NCI-H146 treated with DMSO at 0.1 percent for 48 hours (cell line): ENCODE data around the gene DHTKD1.

ENCODE experiments used
- DNase-seq: peaks from one replicate; lab custom pipeline; 2025; ENCODE audit not compliant: unreplicated experiment; lab: John Stamatoyannopoulos, UW

Gene DHTKD1, protein sequence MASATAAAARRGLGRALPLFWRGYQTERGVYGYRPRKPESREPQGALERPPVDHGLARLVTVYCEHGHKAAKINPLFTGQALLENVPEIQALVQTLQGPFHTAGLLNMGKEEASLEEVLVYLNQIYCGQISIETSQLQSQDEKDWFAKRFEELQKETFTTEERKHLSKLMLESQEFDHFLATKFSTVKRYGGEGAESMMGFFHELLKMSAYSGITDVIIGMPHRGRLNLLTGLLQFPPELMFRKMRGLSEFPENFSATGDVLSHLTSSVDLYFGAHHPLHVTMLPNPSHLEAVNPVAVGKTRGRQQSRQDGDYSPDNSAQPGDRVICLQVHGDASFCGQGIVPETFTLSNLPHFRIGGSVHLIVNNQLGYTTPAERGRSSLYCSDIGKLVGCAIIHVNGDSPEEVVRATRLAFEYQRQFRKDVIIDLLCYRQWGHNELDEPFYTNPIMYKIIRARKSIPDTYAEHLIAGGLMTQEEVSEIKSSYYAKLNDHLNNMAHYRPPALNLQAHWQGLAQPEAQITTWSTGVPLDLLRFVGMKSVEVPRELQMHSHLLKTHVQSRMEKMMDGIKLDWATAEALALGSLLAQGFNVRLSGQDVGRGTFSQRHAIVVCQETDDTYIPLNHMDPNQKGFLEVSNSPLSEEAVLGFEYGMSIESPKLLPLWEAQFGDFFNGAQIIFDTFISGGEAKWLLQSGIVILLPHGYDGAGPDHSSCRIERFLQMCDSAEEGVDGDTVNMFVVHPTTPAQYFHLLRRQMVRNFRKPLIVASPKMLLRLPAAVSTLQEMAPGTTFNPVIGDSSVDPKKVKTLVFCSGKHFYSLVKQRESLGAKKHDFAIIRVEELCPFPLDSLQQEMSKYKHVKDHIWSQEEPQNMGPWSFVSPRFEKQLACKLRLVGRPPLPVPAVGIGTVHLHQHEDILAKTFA

DNA sequence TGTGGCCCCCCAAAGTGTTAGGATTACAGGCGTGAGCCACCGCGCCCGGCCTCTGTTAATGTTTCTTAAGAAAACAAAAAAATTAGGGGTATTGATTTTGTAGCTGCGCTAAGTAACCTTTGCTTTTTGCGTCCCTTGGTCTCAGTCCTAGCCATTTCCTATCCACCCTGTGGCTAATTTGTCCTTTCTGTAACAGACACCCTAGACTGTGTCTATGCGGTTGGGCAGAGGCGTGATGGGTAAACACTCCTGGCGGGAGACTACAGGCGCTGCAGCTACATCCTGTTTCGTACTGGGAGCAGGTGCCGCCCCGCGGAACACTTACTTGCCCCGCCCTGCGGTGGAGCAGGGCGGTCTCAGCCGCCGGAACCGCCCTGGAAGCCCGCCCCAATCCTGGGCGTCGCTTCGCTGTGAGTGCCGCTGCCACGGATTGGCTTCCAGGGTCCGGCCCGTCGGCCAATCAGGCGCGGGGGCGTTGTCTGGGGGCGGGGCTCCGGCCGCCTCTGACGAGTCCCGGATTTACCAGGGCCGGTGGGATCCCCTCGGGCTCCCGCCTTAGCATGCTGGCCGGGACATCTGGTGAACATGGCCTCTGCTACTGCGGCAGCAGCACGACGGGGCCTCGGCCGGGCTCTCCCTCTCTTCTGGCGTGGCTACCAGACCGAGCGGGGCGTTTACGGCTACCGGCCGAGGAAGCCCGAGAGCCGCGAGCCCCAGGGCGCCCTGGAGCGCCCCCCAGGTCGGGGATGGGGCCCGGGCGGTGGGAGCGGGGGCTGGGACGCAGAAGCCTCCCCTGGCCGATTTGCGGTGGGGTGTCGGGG lies at the start of gene DHTKD1:
TSS of gene DHTKD1 (plus strand) at position 506 of the 821 bp plus-strand sequence. CDS start at position 586, 80 bp downstream.
- peak; percentile 100 for DNase-seq

DNA sequence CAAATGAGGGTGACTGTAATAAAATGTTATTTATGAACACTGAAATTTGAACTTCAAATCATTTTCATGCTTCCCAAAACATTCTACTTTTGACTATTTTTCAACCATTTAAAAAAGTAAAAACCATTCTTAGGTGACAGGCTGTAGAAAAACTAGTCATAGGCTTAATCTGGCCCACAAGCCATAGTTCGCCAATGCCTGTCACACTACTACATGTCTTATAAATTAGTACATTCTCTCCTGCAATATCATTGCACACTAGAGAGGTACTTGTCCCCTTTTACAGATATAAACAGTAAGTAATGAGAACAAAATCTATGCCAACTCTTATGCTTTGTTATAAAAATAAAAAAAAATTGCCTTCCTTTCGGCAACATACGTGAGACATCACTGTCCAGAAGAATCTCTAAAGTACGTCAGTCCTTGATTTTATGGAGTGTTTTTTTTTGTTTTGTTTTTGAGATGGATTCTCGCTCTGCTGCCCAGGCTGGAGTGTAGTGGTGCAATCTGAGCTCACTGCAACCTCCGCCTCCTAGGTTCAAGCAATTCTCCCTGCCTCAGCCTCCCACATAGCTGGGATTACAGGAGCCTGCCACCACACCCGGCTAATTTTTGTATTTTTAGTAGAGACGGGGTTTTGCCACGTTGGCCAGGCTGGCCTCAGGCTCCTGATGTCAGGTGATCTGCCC lies 49.3 kb upstream of the DHTKD1 start:
- no peak for DNase-seq

DNA sequence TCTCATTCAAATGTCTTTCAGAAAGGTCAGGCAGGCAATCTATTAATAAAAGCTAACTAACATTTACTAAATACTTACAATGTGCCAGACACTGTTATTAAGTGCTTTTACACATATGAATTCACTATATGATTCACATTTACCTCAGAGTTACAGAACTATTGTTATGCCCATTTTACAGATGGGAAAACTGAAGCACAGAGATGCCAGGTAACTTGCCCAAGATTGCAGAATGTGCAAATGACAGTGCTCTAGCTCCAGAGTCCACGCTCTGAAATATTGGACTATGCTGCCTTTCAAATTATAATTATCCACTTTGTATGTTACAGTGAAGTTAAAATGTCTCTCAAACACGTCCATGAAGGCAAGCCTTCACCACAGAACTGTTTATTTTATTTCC lies 48.2 kb upstream of the DHTKD1 start:
- no peak for DNase-seq

DNA sequence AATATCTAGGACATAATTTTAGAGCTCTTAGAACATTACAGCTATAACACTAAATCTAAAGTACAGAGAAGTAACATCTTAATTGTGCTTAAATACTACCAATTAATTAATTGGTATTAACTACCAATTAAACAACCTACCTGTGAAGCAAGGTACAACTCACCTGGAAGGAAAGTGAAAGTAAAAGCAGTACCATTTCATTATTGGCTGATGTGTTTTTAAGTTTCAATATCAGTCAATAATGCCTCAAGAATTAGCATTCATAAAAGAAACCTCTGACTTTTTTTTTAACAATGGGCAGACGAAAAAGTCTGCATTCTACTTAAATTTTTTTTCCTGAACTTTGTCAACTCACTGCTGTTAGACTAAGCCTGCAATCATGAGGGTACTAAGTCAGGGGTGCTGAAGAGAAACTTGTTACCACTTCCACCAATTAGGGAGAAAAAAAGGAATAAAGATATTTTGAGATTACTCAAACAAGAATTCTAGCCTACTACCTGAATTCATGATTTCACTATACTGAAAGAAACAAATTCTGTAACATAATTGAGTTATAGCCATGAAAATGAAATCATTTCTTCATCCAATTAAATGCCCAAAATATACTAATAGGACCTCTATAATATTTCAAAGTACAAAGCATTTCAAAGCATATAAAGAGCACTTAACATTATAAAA lies 46.0 kb upstream of the DHTKD1 start:
- no peak for DNase-seq

DNA sequence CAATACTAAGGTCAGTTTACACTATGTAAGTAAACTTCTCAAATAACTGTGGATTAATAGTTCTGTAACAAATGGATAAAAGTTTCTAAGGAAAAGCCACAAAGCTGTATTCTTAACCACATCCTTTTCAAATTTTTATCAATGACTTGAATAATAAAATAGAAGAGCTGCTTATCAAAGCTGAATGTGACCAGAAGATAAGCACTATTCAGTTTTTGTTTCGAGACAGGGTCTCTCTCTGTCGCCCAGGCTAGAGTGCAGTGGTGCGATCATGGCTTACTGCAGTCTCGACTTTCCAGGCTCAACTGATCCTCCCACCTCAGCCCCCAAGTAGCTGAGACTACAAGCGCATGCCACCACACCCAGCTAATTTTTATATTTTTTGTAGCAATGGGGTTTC lies 43.2 kb upstream of the DHTKD1 start:
- DNase-seq, result no peak

DNA sequence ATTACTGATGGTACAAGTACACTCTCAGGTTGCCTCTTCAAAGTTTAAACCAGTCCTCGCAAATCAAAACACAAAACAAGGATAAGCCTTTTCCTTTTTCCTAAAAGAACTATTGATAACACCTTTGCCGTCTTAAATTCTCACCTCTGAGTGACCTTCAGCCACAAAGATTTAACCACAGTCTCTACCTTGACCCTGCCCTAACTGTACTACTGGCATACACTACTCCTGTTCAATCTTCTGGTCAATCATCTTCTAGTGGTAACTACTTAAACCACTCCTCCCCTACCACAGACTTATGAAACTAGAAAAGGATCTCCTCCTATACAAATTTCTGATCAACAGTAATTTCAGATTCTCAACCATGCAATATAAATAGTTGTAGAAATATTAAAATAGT lies 41.2 kb upstream of the DHTKD1 start:
- DNase-seq, result no peak

DNA sequence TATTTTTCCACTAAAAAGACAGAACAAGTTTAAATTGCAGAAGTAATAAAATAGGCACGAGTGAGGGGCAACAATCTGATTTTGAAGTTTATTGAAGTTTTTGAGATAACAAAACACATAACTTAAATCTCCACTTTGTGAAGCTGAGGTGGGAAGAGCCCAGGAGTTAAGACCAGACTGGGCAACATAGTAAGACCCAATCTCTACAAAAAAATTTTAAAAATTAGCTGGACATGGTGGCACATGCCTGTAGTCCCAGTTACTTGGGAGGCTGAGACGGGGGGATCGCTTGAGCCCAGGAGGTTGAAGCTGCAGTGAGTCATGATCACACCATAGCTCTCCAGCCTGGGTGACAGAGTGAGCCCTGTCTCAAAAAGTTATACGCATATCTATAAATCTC lies 37.4 kb upstream of the DHTKD1 start:
- no peak for DNase-seq

DNA sequence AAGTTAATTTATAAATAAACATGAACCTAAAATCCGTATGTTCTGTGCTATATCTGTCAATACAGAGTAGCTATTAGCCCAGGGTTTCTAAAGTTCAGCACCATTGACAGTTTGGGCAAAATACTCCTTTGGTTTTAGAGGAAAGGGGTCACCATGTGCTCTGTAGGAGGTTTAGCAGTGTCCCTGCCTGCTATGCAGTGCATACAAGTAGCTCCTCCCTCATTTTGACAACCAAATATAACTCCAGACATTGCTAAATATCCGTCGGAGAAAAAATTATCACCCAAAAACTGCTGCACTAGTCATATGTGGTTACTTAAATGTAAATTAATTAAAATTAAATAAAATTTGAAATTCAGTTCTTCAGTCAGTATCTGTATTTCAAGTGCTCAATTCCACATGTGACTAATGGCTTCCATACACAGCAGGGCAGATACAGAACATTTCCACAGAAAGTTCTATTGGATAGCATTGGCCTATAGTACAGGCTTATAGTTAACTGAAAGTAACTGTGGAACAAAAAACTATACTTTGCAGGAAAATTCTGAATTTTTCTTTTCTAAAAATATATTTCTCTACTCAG lies 32.6 kb upstream of the DHTKD1 start:
- DNase-seq, result no peak

DNA sequence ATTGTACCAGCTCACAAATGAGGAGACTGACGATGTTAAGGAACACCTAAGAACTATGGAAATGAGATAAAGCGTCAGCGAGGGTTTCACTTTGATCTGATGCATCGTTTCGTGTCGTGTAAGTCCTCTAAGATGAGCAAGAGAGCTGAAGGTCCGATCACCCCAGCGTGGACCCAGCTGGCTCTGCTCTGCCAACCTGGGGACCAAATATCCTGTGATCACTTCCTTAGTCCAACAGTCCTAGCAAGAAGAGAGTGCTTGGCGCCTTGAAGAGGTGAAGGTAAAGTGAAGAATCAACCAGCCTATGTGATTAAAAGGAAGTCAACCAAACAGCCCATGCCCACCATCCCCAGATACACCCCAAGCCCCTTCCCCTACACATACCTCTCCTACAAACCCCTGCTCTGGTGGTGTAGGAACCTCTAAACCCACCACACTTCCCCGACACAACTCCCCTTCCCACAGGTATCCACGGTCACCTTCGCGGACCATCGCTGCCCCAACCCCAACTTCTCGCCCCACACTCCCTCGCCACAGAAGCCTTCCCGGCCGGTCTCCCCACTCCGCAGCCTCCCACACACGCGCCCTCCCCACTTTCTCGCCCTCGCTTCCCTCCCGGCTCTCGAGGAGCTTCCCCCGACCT lies 26.9 kb upstream of the DHTKD1 start:
- peak; percentile 14 for DNase-seq

DNA sequence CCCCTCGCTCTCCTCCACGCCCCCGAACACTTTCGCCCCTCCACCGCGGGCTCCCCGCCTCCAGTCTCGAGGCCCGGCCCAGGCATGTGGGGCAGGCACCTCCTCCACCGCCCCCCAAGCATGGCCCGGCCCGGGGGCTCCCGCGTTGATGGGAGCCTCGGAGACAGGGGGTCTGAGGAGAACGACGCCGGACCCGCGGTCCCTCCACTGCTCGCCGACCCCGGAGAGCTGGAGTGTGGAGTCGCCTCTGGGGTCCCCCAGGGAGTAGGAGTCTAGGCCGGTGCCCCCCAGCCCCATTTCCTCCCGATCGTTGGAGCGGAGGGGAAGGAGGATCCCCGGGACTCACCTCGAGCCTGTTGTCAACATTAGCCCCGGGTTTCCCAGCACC lies 26.4 kb upstream of the DHTKD1 start:
- DNase-seq, result no peak

DNA sequence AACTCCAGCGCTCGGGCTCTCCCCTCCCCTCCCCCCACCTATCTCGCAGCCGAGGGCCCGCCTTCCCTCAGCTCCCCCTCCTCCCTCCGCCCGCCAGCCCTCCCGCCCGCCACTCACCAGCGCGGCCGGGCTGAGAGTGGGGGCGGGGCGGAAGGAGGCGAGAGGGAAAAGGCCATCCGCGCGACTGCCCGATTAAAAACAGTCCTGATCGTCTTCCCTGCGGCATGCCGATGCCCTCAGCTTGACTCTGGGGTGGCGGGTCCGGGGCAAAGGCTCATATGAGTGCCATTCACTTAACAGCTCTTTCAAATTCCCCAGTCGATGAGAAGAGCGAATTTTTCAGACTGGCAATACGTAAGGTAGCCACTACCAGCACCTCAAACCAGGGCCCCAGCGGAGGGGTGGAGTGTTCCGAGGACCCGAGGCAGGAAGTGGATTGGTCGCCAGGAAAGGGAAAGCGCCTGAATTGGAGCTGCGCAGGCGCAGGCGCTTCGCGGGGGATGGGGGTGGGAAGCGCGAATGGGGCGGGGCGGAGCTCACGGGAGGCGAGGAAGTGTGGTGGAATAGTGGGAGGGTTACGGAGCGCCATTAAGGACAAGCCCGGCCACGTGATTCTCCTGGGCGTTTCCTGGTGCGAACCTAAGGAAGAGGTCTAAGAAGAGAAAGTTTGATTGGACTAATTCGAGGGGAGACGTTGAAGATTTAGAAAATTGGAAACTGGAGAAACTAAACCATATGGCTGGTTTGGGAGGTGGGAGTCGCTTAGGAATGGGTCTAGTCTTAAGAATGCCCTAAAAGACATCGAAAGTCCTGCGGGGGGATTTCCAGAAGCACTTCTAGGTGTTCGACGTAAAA lies 25.7 kb upstream of the DHTKD1 start, which contains the start of gene UPF2:
TSS of gene UPF2 (minus strand) at position 13 of the 855 bp plus-strand sequence. CDS start 7,386 bp downstream, outside the sequence.
- peak; percentile 99 for DNase-seq

DNA sequence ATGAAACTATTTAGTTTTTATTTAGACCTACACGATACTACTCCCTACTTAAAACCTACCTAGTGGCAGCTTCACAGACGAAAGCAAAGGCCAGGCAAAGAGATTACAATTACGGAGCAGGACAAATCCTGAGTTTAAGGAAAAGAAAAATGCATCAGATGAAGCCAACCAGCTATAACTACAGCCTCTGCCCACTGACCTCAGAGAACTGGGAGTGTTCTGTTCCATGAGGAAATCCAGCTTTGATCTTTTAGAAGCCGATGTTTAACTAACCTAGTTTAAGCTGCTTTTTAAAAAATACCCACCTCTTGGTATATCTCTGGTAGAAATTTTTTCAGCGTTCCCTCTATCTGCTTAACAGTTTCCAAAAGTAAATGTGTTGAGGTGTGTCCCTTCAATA lies 23.2 kb upstream of the DHTKD1 start:
- no peak for DNase-seq

DNA sequence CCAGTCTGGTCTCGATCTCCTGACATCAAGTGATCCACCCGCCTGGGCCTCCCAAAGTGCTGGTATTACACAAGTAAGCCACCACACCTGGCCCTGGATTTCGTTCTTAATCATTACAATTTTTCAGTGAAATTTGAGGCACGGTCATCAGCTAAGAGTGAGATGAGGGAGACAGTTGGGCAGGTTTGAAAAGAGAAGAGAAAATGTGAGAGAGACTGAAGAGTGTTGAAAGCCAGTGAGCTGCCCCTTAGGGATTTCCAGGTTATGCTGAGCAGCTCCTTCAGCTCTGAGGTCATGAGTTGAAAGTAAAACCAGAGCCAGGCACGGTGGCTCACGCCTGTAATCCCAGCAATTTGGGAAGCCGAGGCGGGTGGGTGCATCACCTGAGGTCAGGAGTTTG lies 20.2 kb upstream of the DHTKD1 start:
- DNase-seq, result no peak

DNA sequence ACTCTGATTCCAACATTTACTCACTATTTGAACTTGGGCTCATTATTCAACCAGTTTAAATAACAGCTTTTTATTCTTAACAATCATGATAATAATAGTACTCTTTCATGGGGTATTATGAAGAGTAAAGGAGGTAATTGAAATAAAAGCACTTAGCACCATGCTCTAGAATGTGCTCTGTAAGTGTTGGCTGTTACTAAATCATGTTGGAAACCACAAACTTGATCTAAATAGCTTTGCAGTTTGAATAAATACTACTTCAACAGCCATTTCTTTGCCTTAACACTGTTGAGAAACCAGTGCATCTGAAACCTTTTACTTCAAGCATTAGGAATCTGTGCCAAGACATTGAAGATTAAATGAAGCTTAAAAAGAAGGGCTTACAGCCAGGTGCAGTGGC lies 18.2 kb upstream of the DHTKD1 start:
- DNase-seq, result no peak

DNA sequence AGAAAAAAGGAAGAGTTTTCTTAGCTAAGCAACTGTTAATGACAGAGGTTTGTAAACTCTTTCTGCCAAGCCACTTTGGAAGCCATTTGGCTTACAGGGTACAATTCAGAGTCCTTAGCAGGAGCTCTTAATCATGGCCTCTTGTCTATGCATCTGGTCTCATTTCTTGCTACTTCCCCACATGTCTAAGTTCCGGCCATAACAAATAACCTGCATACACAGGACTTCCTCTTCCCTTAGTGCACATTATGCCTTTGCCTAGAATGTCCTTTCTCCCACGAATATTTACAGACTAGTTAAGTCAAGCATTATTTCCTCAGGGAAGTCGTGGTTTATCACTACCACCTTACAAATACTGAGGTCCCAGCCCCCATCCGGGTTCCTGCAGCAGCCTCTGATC lies 17.5 kb upstream of the DHTKD1 start:
- no peak for DNase-seq

DNA sequence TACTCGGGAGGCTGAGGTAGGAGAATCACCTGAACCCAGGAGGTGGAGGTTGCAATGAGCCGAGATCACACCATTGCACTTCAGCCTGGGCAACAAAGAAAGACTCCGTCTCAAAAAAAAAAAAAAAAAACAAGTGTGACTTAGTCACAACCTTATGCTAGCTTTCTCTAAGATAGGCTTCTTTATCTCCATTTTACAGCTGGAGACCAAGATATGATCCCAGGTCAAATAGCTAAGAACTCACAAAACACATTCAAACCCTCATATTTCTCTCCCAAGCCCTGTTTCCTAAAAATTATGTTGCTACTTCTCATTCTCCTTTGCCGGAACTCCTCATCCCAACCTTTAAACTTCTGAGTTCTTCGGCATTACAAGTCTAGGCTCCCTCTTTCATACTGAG lies 13.0 kb upstream of the DHTKD1 start:
- no peak for DNase-seq

DNA sequence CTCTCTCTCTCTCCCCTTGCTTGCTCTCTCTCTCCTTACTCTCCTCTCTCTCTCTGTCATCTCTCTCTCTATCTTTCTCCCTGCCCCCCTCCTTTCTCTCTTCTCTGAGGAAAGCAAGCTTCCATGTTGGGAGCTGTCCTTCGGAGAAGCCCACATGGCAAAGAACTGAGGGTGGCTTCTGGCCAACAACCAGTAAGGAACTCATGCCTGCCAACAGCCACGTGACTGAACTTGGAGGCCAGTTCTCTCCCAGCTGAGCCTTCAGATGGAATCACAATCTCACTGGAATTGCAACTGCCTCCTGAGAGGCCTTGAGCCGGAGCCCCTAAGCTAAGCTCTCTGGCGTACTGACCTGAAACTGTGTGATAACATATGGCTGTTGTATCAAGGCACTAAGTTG lies 12.0 kb upstream of the DHTKD1 start:
- no peak for DNase-seq

DNA sequence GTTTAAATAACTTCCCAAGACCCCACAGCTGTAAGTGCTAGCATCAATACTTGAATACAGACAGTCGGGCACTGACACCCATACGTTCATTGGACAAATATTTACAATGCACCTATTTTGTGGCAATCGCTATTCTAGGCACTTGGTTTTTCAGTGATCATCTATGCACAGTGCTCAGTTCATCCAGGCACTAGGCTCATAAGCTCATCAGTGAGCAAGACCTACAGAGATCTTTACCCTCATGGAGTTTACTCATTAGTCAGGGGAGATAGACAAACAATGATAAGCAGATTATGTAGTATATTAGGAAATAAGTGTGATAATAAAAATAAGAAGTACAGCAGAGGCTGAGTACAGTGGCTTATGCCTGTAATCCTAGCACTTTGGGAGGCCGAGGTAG lies 7.6 kb upstream of the DHTKD1 start:
- DNase-seq, result no peak
